Neural cell (in vitro differentiated cells): ENCODE data around the gene CCDC86. TPM values are rescaled to one million over a fixed set of nuclear protein-coding genes. Genes with fewer than 3 reads are reported as not detected.

Source experiments
- H2AFZ ChIP-seq: fragments of 200-600, 300-800 bp; sonication (generic), shearing (Covaris generic); 2 replicates; pipeline ENCODE4 v1.6.0; 2014; ENCODE audit warnings: low read depth, mild to moderate bottlenecking, antibody characterized with exemption, low read length, moderate library complexity
- H3F3A ChIP-seq: fragments of 200-600 bp; shearing (Covaris generic); 2 replicates; pipeline ENCODE4 v1.6.1; 2016; ENCODE audit warnings: mild to moderate bottlenecking, moderate library complexity, mixed read lengths, antibody characterized with exemption, low read length; ENCODE audit not compliant: insufficient read depth, poor library complexity, severe bottlenecking
- H3K27ac ChIP-seq: fragments of 200-600, 300-800 bp; sonication (generic), shearing (Covaris generic); 2 replicates; pipeline ENCODE4 v1.5.1; 2014; ENCODE audit warnings: mild to moderate bottlenecking, low read length, moderate library complexity
- H3K27me3 ChIP-seq: fragments of 300-800, 200-600 bp; sonication (generic), shearing (Covaris generic); 2 replicates; pipeline ENCODE4 v1.6.0; 2014; ENCODE audit warnings: mild to moderate bottlenecking, low read depth, low read length, moderate library complexity; ENCODE audit not compliant: insufficient read depth
- H3K36me3 ChIP-seq: fragments of 300-800, 200-600 bp; sonication (generic), shearing (Covaris generic); 2 replicates; pipeline ENCODE4 v1.5.1; 2014; ENCODE audit warnings: mild to moderate bottlenecking, antibody characterized with exemption, low read length, moderate library complexity; ENCODE audit not compliant: insufficient read depth
- H3K4me2 ChIP-seq: fragments of 300-800, 200-600 bp; sonication (generic), shearing (Covaris generic); 2 replicates; pipeline ENCODE4 v1.6.0; 2014; ENCODE audit warnings: mild to moderate bottlenecking, low read length
- H3K4me3 ChIP-seq: fragments of 300-800, 200-600 bp; sonication (generic), shearing (Covaris generic); 2 replicates; pipeline ENCODE4 v1.5.1; 2014; ENCODE audit warnings: mild to moderate bottlenecking, low read length, moderate library complexity
- H3K79me2 ChIP-seq: fragments of 200-600 bp; shearing (Covaris generic); replicated peaks from 2 replicates; pipeline ENCODE4 v1.6.0; 2014; ENCODE audit warnings: mild to moderate bottlenecking, low read length, moderate library complexity; ENCODE audit not compliant: insufficient read depth
- H3K9ac ChIP-seq: fragments of 300-800, 200-600 bp; sonication (generic), shearing (Covaris generic); 2 replicates; pipeline ENCODE4 v1.6.1; 2016; ENCODE audit warnings: mild to moderate bottlenecking, low read length, mixed read lengths
- H3K9me2 ChIP-seq: fragments of 200-600 bp; shearing (Covaris generic); 2 replicates; pipeline ENCODE4 v1.6.1; 2016; ENCODE audit warnings: mild to moderate bottlenecking, low read length, mixed read lengths; ENCODE audit not compliant: insufficient read depth
- H3K9me3 ChIP-seq: fragments of 200-600, 300-800 bp; sonication (generic), shearing (Covaris generic); 2 replicates; pipeline ENCODE4 v1.6.1; 2016; ENCODE audit warnings: mild to moderate bottlenecking, mixed run types, low read length, moderate library complexity, mixed read lengths
- H4K20me1 ChIP-seq: fragments of 200-600 bp; shearing (Covaris generic); 2 replicates; pipeline ENCODE4 v1.6.1; 2016; ENCODE audit warnings: mild to moderate bottlenecking, mixed run types; ENCODE audit not compliant: insufficient read depth
- EP300 ChIP-seq: fragments of 450-650 bp; conservative IDR thresholded peaks from 2 replicates; pipeline ENCODE4 v1.6.1; 2014; ENCODE audit warnings: antibody characterized with exemption, mild to moderate bottlenecking, moderate library complexity; ENCODE audit not compliant: poor library complexity, severe bottlenecking
- EZH2 ChIP-seq: fragments of 200-600, 300-800 bp; shearing (Covaris generic), sonication (generic); IDR thresholded peaks from 2 replicates; pipeline ENCODE4 v1.6.1; 2014; ENCODE audit warnings: antibody characterized with exemption, low read length, borderline replicate concordance, mild to moderate bottlenecking; ENCODE audit not compliant: insufficient read depth, poor library complexity, severe bottlenecking
- MXI1 ChIP-seq: fragments of 450-650 bp; conservative IDR thresholded peaks from 2 replicates; pipeline ENCODE4 v1.6.1; 2014; ENCODE audit warnings: antibody characterized with exemption, mild to moderate bottlenecking; ENCODE audit not compliant: poor library complexity, severe bottlenecking
- POLR2AphosphoS5 ChIP-seq: IDR thresholded peaks from 2 replicates; pipeline ENCODE4 v1.6.1; 2012
- RAD21 ChIP-seq: fragments of 450-650 bp; conservative IDR thresholded peaks from 2 replicates; pipeline ENCODE4 v1.6.1; 2014; ENCODE audit warnings: antibody characterized with exemption, mild to moderate bottlenecking, moderate library complexity
- SMC3 ChIP-seq: fragments of 450-650 bp; conservative IDR thresholded peaks from 2 replicates; pipeline ENCODE4 v1.6.1; 2014; ENCODE audit warnings: antibody characterized with exemption, mild to moderate bottlenecking, moderate library complexity; ENCODE audit not compliant: poor library complexity
- TAF1 ChIP-seq: IDR thresholded peaks from 2 replicates; pipeline ENCODE4 v1.6.1; 2012; ENCODE audit warnings: low read depth
- polyA plus RNA-seq: library from polyadenylated mRNA; depleted of rRNA; stranded (reverse); fragments of >200 nt; gene quantifications from 2 replicates; pipeline ENCODE4 v1.2.3, GENCODE V29; 2014
- TF ChIP-seq, protein P1 (sequence below): fragments of 450-650 bp; IDR thresholded peaks from 2 replicates; pipeline ENCODE4 v1.5.1; 2014; ENCODE audit warnings: antibody characterized with exemption, mild to moderate bottlenecking, moderate library complexity; ENCODE audit not compliant: poor library complexity, severe bottlenecking
- TF ChIP-seq, protein P2 (sequence below): IDR thresholded peaks from 2 replicates; pipeline ENCODE4 v1.6.1; 2012; ENCODE audit warnings: borderline replicate concordance

Gene CCDC86
- polyA plus RNA-seq, 1 donor from 2014 or later: 0.16 TPM

DNA sequence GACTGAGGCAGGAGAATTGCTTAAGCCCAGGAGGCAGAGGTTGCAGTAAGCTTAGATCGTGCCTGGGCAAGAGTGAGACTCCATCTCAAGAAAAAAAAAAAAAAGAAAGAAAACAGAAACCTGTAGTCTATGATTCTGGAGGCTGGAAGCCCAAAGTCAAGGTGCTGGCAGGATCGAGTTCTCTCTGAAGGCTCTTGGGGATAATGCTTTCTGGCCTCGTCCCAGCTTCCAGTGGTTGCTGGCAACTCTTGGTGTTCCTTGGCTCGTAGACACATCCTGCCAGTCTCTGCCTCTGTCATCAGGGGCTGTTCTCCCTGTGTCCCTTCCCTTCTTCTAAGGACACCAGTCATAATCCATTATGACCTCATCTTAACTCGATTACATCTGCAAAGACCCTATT, 16.8 kb upstream of the CCDC86 start:
- no peaks in the 10 kb centered on the region for H4K20me1 ChIP-seq
- no peak overlapping the region for H3K9ac ChIP-seq
- H3K79me2 ChIP-seq: no peaks in the 10 kb centered on the region
- no peak overlapping the region for H2AFZ ChIP-seq
- H3K27ac ChIP-seq: no peak overlapping the region
- H3K36me3 ChIP-seq: no peaks in the 10 kb centered on the region
- no peak overlapping the region for H3K4me3 ChIP-seq
- H3K4me2 ChIP-seq: no peak overlapping the region
- no peaks in the 10 kb centered on the region for H3K9me3 ChIP-seq
- no peaks in the 10 kb centered on the region for H3K27me3 ChIP-seq
- no peaks in the 10 kb centered on the region for H3F3A ChIP-seq
- H3K9me2 ChIP-seq: no peaks in the 10 kb centered on the region
- TF ChIP-seq, protein P1, sequence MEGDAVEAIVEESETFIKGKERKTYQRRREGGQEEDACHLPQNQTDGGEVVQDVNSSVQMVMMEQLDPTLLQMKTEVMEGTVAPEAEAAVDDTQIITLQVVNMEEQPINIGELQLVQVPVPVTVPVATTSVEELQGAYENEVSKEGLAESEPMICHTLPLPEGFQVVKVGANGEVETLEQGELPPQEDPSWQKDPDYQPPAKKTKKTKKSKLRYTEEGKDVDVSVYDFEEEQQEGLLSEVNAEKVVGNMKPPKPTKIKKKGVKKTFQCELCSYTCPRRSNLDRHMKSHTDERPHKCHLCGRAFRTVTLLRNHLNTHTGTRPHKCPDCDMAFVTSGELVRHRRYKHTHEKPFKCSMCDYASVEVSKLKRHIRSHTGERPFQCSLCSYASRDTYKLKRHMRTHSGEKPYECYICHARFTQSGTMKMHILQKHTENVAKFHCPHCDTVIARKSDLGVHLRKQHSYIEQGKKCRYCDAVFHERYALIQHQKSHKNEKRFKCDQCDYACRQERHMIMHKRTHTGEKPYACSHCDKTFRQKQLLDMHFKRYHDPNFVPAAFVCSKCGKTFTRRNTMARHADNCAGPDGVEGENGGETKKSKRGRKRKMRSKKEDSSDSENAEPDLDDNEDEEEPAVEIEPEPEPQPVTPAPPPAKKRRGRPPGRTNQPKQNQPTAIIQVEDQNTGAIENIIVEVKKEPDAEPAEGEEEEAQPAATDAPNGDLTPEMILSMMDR: no peak
- no peak for TF ChIP-seq MXI1
- TF ChIP-seq SMC3: no peak
- TF ChIP-seq EZH2: no peak
- TF ChIP-seq RAD21: no peak
- TF ChIP-seq, protein P2, sequence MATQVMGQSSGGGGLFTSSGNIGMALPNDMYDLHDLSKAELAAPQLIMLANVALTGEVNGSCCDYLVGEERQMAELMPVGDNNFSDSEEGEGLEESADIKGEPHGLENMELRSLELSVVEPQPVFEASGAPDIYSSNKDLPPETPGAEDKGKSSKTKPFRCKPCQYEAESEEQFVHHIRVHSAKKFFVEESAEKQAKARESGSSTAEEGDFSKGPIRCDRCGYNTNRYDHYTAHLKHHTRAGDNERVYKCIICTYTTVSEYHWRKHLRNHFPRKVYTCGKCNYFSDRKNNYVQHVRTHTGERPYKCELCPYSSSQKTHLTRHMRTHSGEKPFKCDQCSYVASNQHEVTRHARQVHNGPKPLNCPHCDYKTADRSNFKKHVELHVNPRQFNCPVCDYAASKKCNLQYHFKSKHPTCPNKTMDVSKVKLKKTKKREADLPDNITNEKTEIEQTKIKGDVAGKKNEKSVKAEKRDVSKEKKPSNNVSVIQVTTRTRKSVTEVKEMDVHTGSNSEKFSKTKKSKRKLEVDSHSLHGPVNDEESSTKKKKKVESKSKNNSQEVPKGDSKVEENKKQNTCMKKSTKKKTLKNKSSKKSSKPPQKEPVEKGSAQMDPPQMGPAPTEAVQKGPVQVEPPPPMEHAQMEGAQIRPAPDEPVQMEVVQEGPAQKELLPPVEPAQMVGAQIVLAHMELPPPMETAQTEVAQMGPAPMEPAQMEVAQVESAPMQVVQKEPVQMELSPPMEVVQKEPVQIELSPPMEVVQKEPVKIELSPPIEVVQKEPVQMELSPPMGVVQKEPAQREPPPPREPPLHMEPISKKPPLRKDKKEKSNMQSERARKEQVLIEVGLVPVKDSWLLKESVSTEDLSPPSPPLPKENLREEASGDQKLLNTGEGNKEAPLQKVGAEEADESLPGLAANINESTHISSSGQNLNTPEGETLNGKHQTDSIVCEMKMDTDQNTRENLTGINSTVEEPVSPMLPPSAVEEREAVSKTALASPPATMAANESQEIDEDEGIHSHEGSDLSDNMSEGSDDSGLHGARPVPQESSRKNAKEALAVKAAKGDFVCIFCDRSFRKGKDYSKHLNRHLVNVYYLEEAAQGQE: no peak
- TF ChIP-seq TAF1: no peak
- TF ChIP-seq POLR2AphosphoS5: no peak
- no peak for TF ChIP-seq EP300

- no peaks in the 10 kb centered on the region for H3K9me2 ChIP-seq
- H3K27ac ChIP-seq: no peak overlapping the region
- no peak overlapping the region for H2AFZ ChIP-seq
- no peak overlapping the region for H3K9ac ChIP-seq
- no peak for TF ChIP-seq RAD21
- TF ChIP-seq, protein P2: no peak
- no peak for TF ChIP-seq EZH2
- no peak for TF ChIP-seq TAF1
- TF ChIP-seq POLR2AphosphoS5: no peak
- no peak for TF ChIP-seq EP300
- no peak for TF ChIP-seq MXI1
- no peak for TF ChIP-seq SMC3
- H3K27me3 ChIP-seq: no peaks in the 10 kb centered on the region
- H3K4me3 ChIP-seq: no peak overlapping the region
- no peaks in the 10 kb centered on the region for H3K9me3 ChIP-seq
- H3K36me3 ChIP-seq: no peaks in the 10 kb centered on the region
- no peaks in the 10 kb centered on the region for H3F3A ChIP-seq
- no peaks in the 10 kb centered on the region for H4K20me1 ChIP-seq
- H3K79me2 ChIP-seq: no peaks in the 10 kb centered on the region
- H3K4me2 ChIP-seq: no peak overlapping the region
Observed at GRCh38 chr11:60825790-60826189, 16.1 kb upstream of the CCDC86 start.
